CD1c-positive myeloid dendritic cell (primary cell): ENCODE results near the gene MAP3K2.
"Not testable (repeated sequence)": the region's sequence is repeated elsewhere in the genome, so short reads cannot be mapped to it uniquely, and the experiment has no call there.

Source experiments
- DNase-seq: peaks from one replicate; pipeline ENCODE4 v3.0.0-alpha.2; 2016; ENCODE audit errors: extremely low spot score

MAP3K2 gene

GRCh38 chr2:127420039-127420864 lies 32.5 kb upstream of the MAP3K2 start:
- no peak for DNase-seq

GRCh38 chr2:127419448-127420038 lies 31.8 kb upstream of the MAP3K2 start:
- DNase-seq, result no peak

- no peak for DNase-seq
These were observed 31.3 kb upstream of the MAP3K2 start for GRCh38 chr2:127419112-127419430.

- no peak for DNase-seq
These were observed 30.7 kb upstream of the MAP3K2 start, which contains the start of gene PROC for GRCh38 chr2:127418300-127419111. TSS of gene PROC (plus strand) at chr2:127418427. CDS start at chr2:127419943, 1,516 bp downstream.

- no peak for DNase-seq
These were observed 29.6 kb upstream of the MAP3K2 start for GRCh38 chr2:127417406-127417805.

- DNase-seq, result peak; percentile 36
These were observed 28.8 kb upstream of the MAP3K2 start for GRCh38 chr2:127416506-127417001.

GRCh38 chr2:127415593-127416505 lies 28.1 kb upstream of the MAP3K2 start:
- peak; percentile 69 for DNase-seq

- peak; percentile 2 for DNase-seq
These were observed 27.1 kb upstream of the MAP3K2 start for GRCh38 chr2:127414638-127415592.

GRCh38 chr2:127413782-127414637 lies 26.2 kb upstream of the MAP3K2 start:
- peak; percentile 32 for DNase-seq

GRCh38 chr2:127413200-127413599 lies 25.4 kb upstream of the MAP3K2 start:
- no peak for DNase-seq

- DNase-seq, result peak; percentile 92
These were observed 24.0 kb upstream of the MAP3K2 start for GRCh38 chr2:127411653-127412369.

GRCh38 chr2:127410871-127411652 lies 23.3 kb upstream of the MAP3K2 start:
- peak; percentile 69 for DNase-seq

- DNase-seq, result not testable (repeated sequence)
These were observed 21.9 kb upstream of the MAP3K2 start for GRCh38 chr2:127409716-127410115.

GRCh38 chr2:127408807-127409099 lies 21.0 kb upstream of the MAP3K2 start:
- no peak for DNase-seq

- peak; percentile 97 for DNase-seq
These were observed 20.4 kb upstream of the MAP3K2 start for GRCh38 chr2:127408004-127408806.

GRCh38 chr2:127407661-127408003 lies 19.9 kb upstream of the MAP3K2 start:
- no peak for DNase-seq

GRCh38 chr2:127407091-127407490 lies 19.3 kb upstream of the MAP3K2 start:
- no peak for DNase-seq
